Muscle of leg (tissue), 16 donors: ENCODE data around the gene MRPS6. TPM values are rescaled to one million over a fixed set of nuclear protein-coding genes. Genes with fewer than 3 reads are reported as not detected.

Experiments used
- DNase-seq: peaks from one replicate; pipeline ENCODE4 v3.0.0; 2013
- H3K27ac ChIP-seq: one replicate; pipeline ENCODE4 v1.5.1; 2013; ENCODE audit warnings: mild to moderate bottlenecking, low read length, control low read depth
- H3K27me3 ChIP-seq: one replicate; pipeline ENCODE4 v1.6.1; 2013; ENCODE audit warnings: low read length; ENCODE audit not compliant: control insufficient read depth, insufficient read depth
- H3K36me3 ChIP-seq: one replicate; pipeline ENCODE4 v1.6.1; 2013; ENCODE audit warnings: low read length; ENCODE audit not compliant: control insufficient read depth, insufficient read depth
- H3K4me1 ChIP-seq: one replicate; pipeline ENCODE4 v1.6.1; 2013; ENCODE audit warnings: low read length; ENCODE audit not compliant: control insufficient read depth, insufficient read depth
- H3K4me3 ChIP-seq: one replicate; pipeline ENCODE4 v1.5.1; 2013; ENCODE audit warnings: low read length, control low read depth
- H3K9me3 ChIP-seq: replicated peaks from 2 replicates; pipeline ENCODE4 v1.6.1; 2013; ENCODE audit warnings: low read depth, low read length; ENCODE audit not compliant: control insufficient read depth
- WGBS: methylation state at CpG from one replicate; pipeline ENCODE4 v1.1.5; 2013; ENCODE audit warnings: missing lambda C conversion rate; ENCODE audit not compliant: insufficient coverage; 5-methylcytosine and 5-hydroxymethylcytosine counted together
- long read RNA-seq, 11 donors: transcript quantifications; one replicate each; lab custom pipeline, GENCODE V29; 2026
- polyA plus RNA-seq, 8 donors: library from polyadenylated mRNA; unstranded; fragments of 120-200 nt; gene quantifications; one replicate each; pipeline versions ENCODE4 v1.2.1 to v1.2.3, GENCODE V29; 2013; ENCODE audit warnings: inconsistent platforms in 1 of 8, low replicate concordance in 1 of 8; ENCODE audit not compliant: insufficient read length in 8 of 8, insufficient read depth in 1 of 8
- total RNA-seq: library from RNA; stranded (reverse); fragments of 120-200 nt; gene quantifications from one replicate; pipeline ENCODE4 v1.2.4, GENCODE V29; 2013

Gene MRPS6
- 15.5 TPM for total RNA-seq
- polyA plus RNA-seq, result 10 to 100 TPM; 37.7 to 52.5 (median 45.1) TPM
- long read RNA-seq, donor 1, transcript MRPS6-201 (3 exons, 990 nt), result major isoform, 9 of 10 reads
- long read RNA-seq, donor 1, partial matches to known transcripts, result 0 of 10 reads
- long read RNA-seq, donor 1, other reads (novel, unspliced or antisense), result 0 of 10 reads
- long read RNA-seq, donor 2, transcript MRPS6-201 (3 exons, 990 nt), result major isoform, 5 of 5 reads
- long read RNA-seq, donor 2, partial matches to known transcripts, result 0 of 5 reads
- long read RNA-seq, donor 2, other reads (novel, unspliced or antisense), result 0 of 5 reads
- long read RNA-seq, donor 3, transcript MRPS6-201 (3 exons, 990 nt), result major isoform, 19 of 21 reads
- long read RNA-seq, donor 3, partial matches to known transcripts, result 0 of 21 reads
- long read RNA-seq, donor 3, other reads (novel, unspliced or antisense), result 0 of 21 reads
- long read RNA-seq, donor 4, transcript MRPS6-201 (3 exons, 990 nt), result major isoform, 26 of 28 reads
- long read RNA-seq, donor 4, partial matches to known transcripts, result 0 of 28 reads
- long read RNA-seq, donor 4, other reads (novel, unspliced or antisense), result 0 of 28 reads
- long read RNA-seq, donor 5, transcript MRPS6-201 (3 exons, 990 nt), result major isoform, 69 of 75 reads
- long read RNA-seq, donor 5, partial matches to known transcripts, result 0 of 75 reads
- long read RNA-seq, donor 5, other reads (novel, unspliced or antisense), result 5 of 75 reads
- long read RNA-seq, donor 6, transcript MRPS6-201 (3 exons, 990 nt), result major isoform, 40 of 43 reads
- long read RNA-seq, donor 6, partial matches to known transcripts, result 0 of 43 reads
- long read RNA-seq, donor 6, other reads (novel, unspliced or antisense), result 0 of 43 reads
- long read RNA-seq, donor 7, transcript MRPS6-201 (3 exons, 990 nt), result major isoform, 55 of 63 reads
- long read RNA-seq, donor 7, partial matches to known transcripts, result 0 of 63 reads
- long read RNA-seq, donor 7, other reads (novel, unspliced or antisense), result 5 of 63 reads
- long read RNA-seq, donor 8, transcript MRPS6-201 (3 exons, 990 nt), result major isoform, 35 of 35 reads
- long read RNA-seq, donor 8, partial matches to known transcripts, result 0 of 35 reads
- long read RNA-seq, donor 8, other reads (novel, unspliced or antisense), result 0 of 35 reads
- long read RNA-seq, donor 9, transcript MRPS6-201 (3 exons, 990 nt), result major isoform, 50 of 54 reads
- long read RNA-seq, donor 9, partial matches to known transcripts, result 0 of 54 reads
- long read RNA-seq, donor 9, other reads (novel, unspliced or antisense), result 0 of 54 reads
- long read RNA-seq, donor 10, transcript MRPS6-201 (3 exons, 990 nt), result major isoform, 76 of 90 reads
- long read RNA-seq, donor 10, partial matches to known transcripts, result 10 of 90 reads
- long read RNA-seq, donor 10, other reads (novel, unspliced or antisense), result 0 of 90 reads
- long read RNA-seq, donor 11, transcript MRPS6-201 (3 exons, 990 nt), result major isoform, 32 of 39 reads
- long read RNA-seq, donor 11, partial matches to known transcripts, result 0 of 39 reads
- long read RNA-seq, donor 11, other reads (novel, unspliced or antisense), result 5 of 39 reads

GRCh38 chr21:34073032-34073748 is at the start of gene MRPS6, which contains the start of gene SLC5A3:
Gene MRPS6, plus strand, starts transcription at chr21:34073578. Its CDS starts 123 bp downstream, at chr21:34073701.
Gene SLC5A3, plus strand, starts transcription at chr21:34073578. Its CDS starts 21,621 bp downstream, at chr21:34095199.
- DNase-seq, result peak; percentile 92
- no peaks in the 10 kb centered on the region for H3K36me3 ChIP-seq
- H3K4me3 ChIP-seq, result peak within 1 kb of the TSS; percentile 77
- H3K27me3 ChIP-seq, result no peaks in the 10 kb centered on the region
- H3K27ac ChIP-seq, result peak within 1 kb of the TSS; percentile 89
- no peaks in the 10 kb centered on the region for H3K9me3 ChIP-seq
- peaks cover 16% of the 10 kb centered on the region for H3K4me1 ChIP-seq
- WGBS, result under 1% methylated on average over 92 of the region's 104 CpGs

- WGBS, result 34% methylated on average over 2 of the region's 8 CpGs
- Histone ChIP-seq H3K36me3 (no peaks in the 10 kb centered on the region), H3K27me3 (no peaks in the 10 kb centered on the region), H3K9me3 (peaks cover 4% of the 10 kb centered on the region), H3K4me3 (no peak overlapping the region), H3K27ac (no peak overlapping the region), H3K4me1 (peaks cover 10% of the 10 kb centered on the region)
- DNase-seq, result no peak
These were observed 49.5 kb upstream of the MRPS6 start for GRCh38 chr21:34023691-34024373.

- Histone ChIP-seq H3K9me3 (peaks cover 4% of the 10 kb centered on the region), H3K4me1 (peaks cover 10% of the 10 kb centered on the region), H3K27ac (no peak overlapping the region), H3K27me3 (no peaks in the 10 kb centered on the region), H3K4me3 (no peak overlapping the region), H3K36me3 (no peaks in the 10 kb centered on the region)
- 93% methylated on average over 2 of the region's 3 CpGs for WGBS
- DNase-seq, result no peak
These were observed 49.0 kb upstream of the MRPS6 start for GRCh38 chr21:34024374-34024693.

GRCh38 chr21:34027721-34028461 is 45.5 kb upstream of the MRPS6 start:
- H3K36me3 ChIP-seq, result no peaks in the 10 kb centered on the region
- H3K9me3 ChIP-seq, result no peaks in the 10 kb centered on the region
- H3K4me3 ChIP-seq, result no peak overlapping the region
- peaks cover 3% of the 10 kb centered on the region for H3K27me3 ChIP-seq
- no peak for DNase-seq
- H3K4me1 ChIP-seq, result peaks cover 2% of the 10 kb centered on the region
- H3K27ac ChIP-seq, result no peak overlapping the region
- WGBS, result 80% methylated on average over 2 of the region's 9 CpGs

- no peaks in the 10 kb centered on the region for H3K4me1 ChIP-seq
- H3K27ac ChIP-seq, result no peak overlapping the region
- no peaks in the 10 kb centered on the region for H3K9me3 ChIP-seq
- H3K27me3 ChIP-seq, result peaks cover 3% of the 10 kb centered on the region
- DNase-seq, result peak; percentile 69
- H3K4me3 ChIP-seq, result no peak overlapping the region
- H3K36me3 ChIP-seq, result no peaks in the 10 kb centered on the region
- 48% methylated on average over 9 of the region's 13 CpGs for WGBS
These were observed 43.4 kb upstream of the MRPS6 start for GRCh38 chr21:34029743-34030528.

GRCh38 chr21:34031835-34032370 is 41.5 kb upstream of the MRPS6 start:
- H3K27ac ChIP-seq, result no peak overlapping the region
- H3K4me1 ChIP-seq, result no peaks in the 10 kb centered on the region
- H3K9me3 ChIP-seq, result no peaks in the 10 kb centered on the region
- DNase-seq, result no peak
- 73% methylated on average over 3 of the region's 11 CpGs for WGBS
- H3K27me3 ChIP-seq, result peaks cover 3% of the 10 kb centered on the region
- H3K4me3 ChIP-seq, result no peak overlapping the region
- H3K36me3 ChIP-seq, result no peaks in the 10 kb centered on the region

GRCh38 chr21:34034369-34035014 is 38.9 kb upstream of the MRPS6 start:
- Histone ChIP-seq H3K27ac (no peak overlapping the region), H3K36me3 (no peaks in the 10 kb centered on the region), H3K4me1 (no peaks in the 10 kb centered on the region), H3K27me3 (peaks cover 3% of the 10 kb centered on the region), H3K9me3 (no peaks in the 10 kb centered on the region), H3K4me3 (no peak overlapping the region)
- WGBS, result 80% methylated on average over 2 of the region's 8 CpGs
- no peak for DNase-seq
